ENCODE data around the gene DIP2C. TPM values are rescaled to one million over a fixed set of nuclear protein-coding genes. Genes with fewer than 3 reads are reported as not detected.
"Not testable (repeated sequence)": the region's sequence is repeated elsewhere in the genome, so short reads cannot be mapped to it uniquely, and the experiment has no call there.

DIP2C gene
- total RNA-seq, 1 donor, result 1.7 TPM

GRCh38 chr10:521261-522250 is 167.9 kb downstream of the DIP2C start:
- H3K4me1 ChIP-seq (ENCODE audit: insufficient read depth, low read length), result no peaks in the 10 kb centered on the region
- H3K27me3 ChIP-seq (ENCODE audit: insufficient read depth, low read length), result no peaks in the 10 kb centered on the region
- no peaks in the 10 kb centered on the region for H3K9me3 ChIP-seq (ENCODE audit: low read depth, low read length)
- H3K4me3 ChIP-seq (ENCODE audit: low read length), result no peak overlapping the region

GRCh38 chr10:520402-520787 is 169.1 kb downstream of the DIP2C start:
- Histone ChIP-seq H3K9me3 (ENCODE audit: low read depth, low read length) (no peaks in the 10 kb centered on the region), H3K4me1 (ENCODE audit: insufficient read depth, low read length) (no peaks in the 10 kb centered on the region), H3K4me3 (ENCODE audit: low read length) (no peak overlapping the region), H3K27me3 (ENCODE audit: insufficient read depth, low read length) (no peaks in the 10 kb centered on the region)

GRCh38 chr10:519716-520401 is 169.6 kb downstream of the DIP2C start:
- Histone ChIP-seq H3K4me3 (ENCODE audit: low read length) (no peak overlapping the region), H3K9me3 (ENCODE audit: low read depth, low read length) (no peaks in the 10 kb centered on the region), H3K27me3 (ENCODE audit: insufficient read depth, low read length) (no peaks in the 10 kb centered on the region), H3K4me1 (ENCODE audit: insufficient read depth, low read length) (no peaks in the 10 kb centered on the region)

GRCh38 chr10:519055-519715 is 170.3 kb downstream of the DIP2C start:
- no peaks in the 10 kb centered on the region for H3K4me1 ChIP-seq (ENCODE audit: insufficient read depth, low read length)

GRCh38 chr10:517872-518475 is 171.5 kb downstream of the DIP2C start:
- no peaks in the 10 kb centered on the region for H3K9me3 ChIP-seq (ENCODE audit: low read depth, low read length)
- H3K4me3 ChIP-seq (ENCODE audit: low read length), result no peak overlapping the region
- H3K27me3 ChIP-seq (ENCODE audit: insufficient read depth, low read length), result no peaks in the 10 kb centered on the region
- H3K4me1 ChIP-seq (ENCODE audit: insufficient read depth, low read length), result no peaks in the 10 kb centered on the region

More at GRCh38 chr10:519055-519715, 170.3 kb downstream of the DIP2C start:
- no peak overlapping the region for H3K4me3 ChIP-seq (ENCODE audit: low read length)
- no peaks in the 10 kb centered on the region for H3K27me3 ChIP-seq (ENCODE audit: insufficient read depth, low read length)
- H3K9me3 ChIP-seq (ENCODE audit: low read depth, low read length), result no peaks in the 10 kb centered on the region

- Histone ChIP-seq H3K27me3 (ENCODE audit: insufficient read depth, low read length) (no peaks in the 10 kb centered on the region), H3K4me3 (ENCODE audit: low read length) (no peak overlapping the region), H3K9me3 (ENCODE audit: low read depth, low read length) (no peaks in the 10 kb centered on the region), H3K4me1 (ENCODE audit: insufficient read depth, low read length) (no peaks in the 10 kb centered on the region)
Observed at GRCh38 chr10:517241-517830, 172.1 kb downstream of the DIP2C start.

GRCh38 chr10:516764-517163 is 172.7 kb downstream of the DIP2C start:
- Histone ChIP-seq H3K27me3 (ENCODE audit: insufficient read depth, low read length) (no peaks in the 10 kb centered on the region), H3K4me3 (ENCODE audit: low read length) (no peak overlapping the region), H3K4me1 (ENCODE audit: insufficient read depth, low read length) (no peaks in the 10 kb centered on the region), H3K9me3 (ENCODE audit: low read depth, low read length) (no peaks in the 10 kb centered on the region)

- Histone ChIP-seq H3K4me1 (ENCODE audit: insufficient read depth, low read length) (no peaks in the 10 kb centered on the region), H3K9me3 (ENCODE audit: low read depth, low read length) (no peaks in the 10 kb centered on the region)
Observed at GRCh38 chr10:515674-516073, 173.8 kb downstream of the DIP2C start.

GRCh38 chr10:514137-514671 is 175.3 kb downstream of the DIP2C start:
- Histone ChIP-seq H3K9me3 (ENCODE audit: low read depth, low read length) (no peaks in the 10 kb centered on the region), H3K4me3 (ENCODE audit: low read length) (no peak overlapping the region), H3K4me1 (ENCODE audit: insufficient read depth, low read length) (no peaks in the 10 kb centered on the region)

More at GRCh38 chr10:515674-516073, 173.8 kb downstream of the DIP2C start:
- H3K27me3 ChIP-seq (ENCODE audit: insufficient read depth, low read length), result no peaks in the 10 kb centered on the region
- no peak overlapping the region for H3K4me3 ChIP-seq (ENCODE audit: low read length)

GRCh38 chr10:513393-513792 is 176.1 kb downstream of the DIP2C start:
- no peaks in the 10 kb centered on the region for H3K27me3 ChIP-seq (ENCODE audit: insufficient read depth, low read length)
- no peak overlapping the region for H3K4me3 ChIP-seq (ENCODE audit: low read length)
- H3K4me1 ChIP-seq (ENCODE audit: insufficient read depth, low read length), result no peaks in the 10 kb centered on the region
- no peaks in the 10 kb centered on the region for H3K9me3 ChIP-seq (ENCODE audit: low read depth, low read length)

More at GRCh38 chr10:514137-514671, 175.3 kb downstream of the DIP2C start:
- H3K27me3 ChIP-seq (ENCODE audit: insufficient read depth, low read length), result no peaks in the 10 kb centered on the region

- not testable (repeated sequence) for H3K4me1 ChIP-seq (ENCODE audit: insufficient read depth, low read length); H3K27me3 ChIP-seq (ENCODE audit: insufficient read depth, low read length); H3K4me3 ChIP-seq (ENCODE audit: low read length); H3K9me3 ChIP-seq (ENCODE audit: low read depth, low read length)
Observed at GRCh38 chr10:512661-513060, 176.8 kb downstream of the DIP2C start.

GRCh38 chr10:511849-512191 is 177.6 kb downstream of the DIP2C start:
- Histone ChIP-seq H3K27me3 (ENCODE audit: insufficient read depth, low read length) (no peaks in the 10 kb centered on the region), H3K9me3 (ENCODE audit: low read depth, low read length) (no peaks in the 10 kb centered on the region), H3K4me3 (ENCODE audit: low read length) (no peak overlapping the region), H3K4me1 (ENCODE audit: insufficient read depth, low read length) (no peaks in the 10 kb centered on the region)

- H3K9me3 ChIP-seq (ENCODE audit: low read depth, low read length), result no peaks in the 10 kb centered on the region
Observed at GRCh38 chr10:511101-511848, 178.2 kb downstream of the DIP2C start.

GRCh38 chr10:510415-510881 is 179.0 kb downstream of the DIP2C start:
- no peaks in the 10 kb centered on the region for H3K4me1 ChIP-seq (ENCODE audit: insufficient read depth, low read length)
- H3K4me3 ChIP-seq (ENCODE audit: low read length), result no peak overlapping the region
- no peaks in the 10 kb centered on the region for H3K9me3 ChIP-seq (ENCODE audit: low read depth, low read length)
- no peaks in the 10 kb centered on the region for H3K27me3 ChIP-seq (ENCODE audit: insufficient read depth, low read length)

More at GRCh38 chr10:511101-511848, 178.2 kb downstream of the DIP2C start:
- Histone ChIP-seq H3K4me3 (ENCODE audit: low read length) (no peak overlapping the region), H3K27me3 (ENCODE audit: insufficient read depth, low read length) (no peaks in the 10 kb centered on the region), H3K4me1 (ENCODE audit: insufficient read depth, low read length) (no peaks in the 10 kb centered on the region)
